Activated CD4-positive, alpha-beta memory T cell treated with anti-CD3 and anti-CD28 coated beads for 36 hours (primary cell): ENCODE results near the gene SRMS. TPM values are rescaled to one million over a fixed set of nuclear protein-coding genes. Genes with fewer than 3 reads are reported as not detected.

Experiments used
- CTCF ChIA-PET: fragments of 350-600 bp; sonication (Branson Sonifier 250); formaldehyde crosslinking; loops from one replicate; lab custom pipeline; 2021; ENCODE audit warnings: antibody characterized with exemption, inconsistent platforms; lab: Charles Lee
- POLR2A ChIA-PET: fragments of 350-600 bp; sonication (Branson Sonifier 250); formaldehyde crosslinking; loops from one replicate; lab custom pipeline; 2021; ENCODE audit warnings: antibody characterized with exemption; lab: Charles Lee
- DNase-seq: peaks from one replicate; pipeline ENCODE4 v3.0.0-alpha.2; 2020
- H3K27ac Mint-ChIP-seq: one replicate; pipeline ENCODE4 v1.8.0; 2021; ENCODE audit warnings: mixed read lengths
- H3K27me3 Mint-ChIP-seq: one replicate; pipeline ENCODE4 v1.8.0; 2021; ENCODE audit warnings: mixed read lengths
- H3K36me3 Mint-ChIP-seq: one replicate; pipeline ENCODE4 v1.8.0; 2021; ENCODE audit warnings: mixed read lengths
- H3K4me1 Mint-ChIP-seq: one replicate; pipeline ENCODE4 v1.8.0; 2021; ENCODE audit warnings: low read depth, mixed read lengths
- H3K4me3 Mint-ChIP-seq: one replicate; pipeline ENCODE4 v1.8.0; 2021; ENCODE audit warnings: mild to moderate bottlenecking, mixed read lengths
- H3K9me3 Mint-ChIP-seq: one replicate; pipeline ENCODE4 v1.8.0; 2021; ENCODE audit warnings: mixed read lengths
- intact Hi-C: fragments of 100-400 bp; cut with micrococcal nuclease; formaldehyde crosslinking; loops from one replicate; pipeline ENCODE4 v1.15.1; 2023
- total RNA-seq, 2 experiments: library from RNA; stranded (reverse); gene quantifications; one replicate each; pipeline ENCODE4 v1.2.3, GENCODE V29; 2021

SRMS gene
- total RNA-seq: not detected

- ChIA-PET POLR2A (no interaction called here), CTCF (interaction anchor here (1.7 kb wide), 1 partner anchor 10 kb away, joined by 5 read pairs; the partner anchor contains the start of gene PTK6)
- no peaks in the 10 kb centered on the region for H3K36me3 Mint-ChIP-seq
- H3K4me1 Mint-ChIP-seq: peaks cover 7% of the 10 kb centered on the region
- H3K27ac Mint-ChIP-seq: no peak within 1 kb of the TSS
- H3K27me3 Mint-ChIP-seq: peaks cover 6% of the 10 kb centered on the region
- no peaks in the 10 kb centered on the region for H3K9me3 Mint-ChIP-seq
- intact Hi-C loops: no loop called here
- DNase-seq: no peak
- no peak within 1 kb of the TSS for H3K4me3 Mint-ChIP-seq
Observed at GRCh38 chr20:63547725-63548480, at the start of gene SRMS. Gene SRMS (minus strand): TSS chr20:63547749. CDS start chr20:63547463, 286 bp downstream.

GRCh38 chr20:63596423-63596822, 48.9 kb upstream of the SRMS start:
- intact Hi-C loops: no loop called here
- Mint-ChIP-seq H3K27me3 (no peaks in the 10 kb centered on the region), H3K36me3 (peaks cover 22% of the 10 kb centered on the region), H3K4me3 (no peak overlapping the region), H3K4me1 (no peaks in the 10 kb centered on the region), H3K9me3 (no peaks in the 10 kb centered on the region), H3K27ac (no peak overlapping the region)
- POLR2A ChIA-PET: no interaction called here
- CTCF ChIA-PET: no interaction called here
- no peak for DNase-seq

- CTCF ChIA-PET: no interaction called here
- H3K27me3 Mint-ChIP-seq: no peaks in the 10 kb centered on the region
Observed at GRCh38 chr20:63595416-63596127, 48.0 kb upstream of the SRMS start.

GRCh38 chr20:63594043-63594561, 46.6 kb upstream of the SRMS start:
- no peak overlapping the region for H3K4me3 Mint-ChIP-seq
- intact Hi-C loops: no loop called here
- no peaks in the 10 kb centered on the region for H3K4me1 Mint-ChIP-seq
- H3K27me3 Mint-ChIP-seq: no peaks in the 10 kb centered on the region
- no peak for DNase-seq
- peaks cover 28% of the 10 kb centered on the region for H3K36me3 Mint-ChIP-seq
- ChIA-PET POLR2A (no interaction called here), CTCF (no interaction called here)
- no peaks in the 10 kb centered on the region for H3K9me3 Mint-ChIP-seq
- no peak overlapping the region for H3K27ac Mint-ChIP-seq

More at GRCh38 chr20:63595416-63596127, 48.0 kb upstream of the SRMS start:
- DNase-seq: no peak
- POLR2A ChIA-PET: no interaction called here
- Mint-ChIP-seq H3K4me1 (no peaks in the 10 kb centered on the region), H3K4me3 (no peak overlapping the region), H3K27ac (no peak overlapping the region), H3K36me3 (peaks cover 23% of the 10 kb centered on the region), H3K9me3 (no peaks in the 10 kb centered on the region)
- intact Hi-C loops: no loop called here

- Mint-ChIP-seq H3K4me1 (no peaks in the 10 kb centered on the region), H3K27ac (no peak overlapping the region), H3K36me3 (peaks cover 24% of the 10 kb centered on the region), H3K4me3 (no peak overlapping the region), H3K9me3 (no peaks in the 10 kb centered on the region), H3K27me3 (no peaks in the 10 kb centered on the region)
- no peak for DNase-seq
- ChIA-PET POLR2A (no interaction called here), CTCF (no interaction called here)
- intact Hi-C loops: no loop called here
Observed at GRCh38 chr20:63592661-63593060, 45.1 kb upstream of the SRMS start.

GRCh38 chr20:63591786-63592355, 44.3 kb upstream of the SRMS start:
- H3K9me3 Mint-ChIP-seq: no peaks in the 10 kb centered on the region
- peaks cover 24% of the 10 kb centered on the region for H3K36me3 Mint-ChIP-seq
- no peaks in the 10 kb centered on the region for H3K27me3 Mint-ChIP-seq
- H3K27ac Mint-ChIP-seq: no peak overlapping the region
- DNase-seq: no peak
- ChIA-PET POLR2A (no interaction called here), CTCF (no interaction called here)
- intact Hi-C loops: no loop called here
- H3K4me1 Mint-ChIP-seq: no peaks in the 10 kb centered on the region
- no peak overlapping the region for H3K4me3 Mint-ChIP-seq

GRCh38 chr20:63591147-63591533, 43.6 kb upstream of the SRMS start:
- Mint-ChIP-seq H3K4me3 (no peak overlapping the region), H3K27me3 (no peaks in the 10 kb centered on the region), H3K9me3 (no peaks in the 10 kb centered on the region), H3K4me1 (no peaks in the 10 kb centered on the region), H3K36me3 (peaks cover 24% of the 10 kb centered on the region), H3K27ac (no peak overlapping the region)
- DNase-seq: no peak
- intact Hi-C loops: no loop called here
- POLR2A ChIA-PET: no interaction called here
- CTCF ChIA-PET: interaction anchor here (0.6 kb wide), 1 partner anchor 22 kb away, joined by 4 read pairs; no protein-coding TSS in a partner anchor

GRCh38 chr20:63590218-63591146, 42.9 kb upstream of the SRMS start:
- no peaks in the 10 kb centered on the region for H3K27me3 Mint-ChIP-seq
- ChIA-PET CTCF (interaction anchor here (0.6 kb wide), 1 partner anchor 21 kb away, joined by 4 read pairs; no protein-coding TSS in a partner anchor), POLR2A (no interaction called here)
- H3K27ac Mint-ChIP-seq: no peak overlapping the region
- H3K36me3 Mint-ChIP-seq: peaks cover 22% of the 10 kb centered on the region
- no peak for DNase-seq
- no peaks in the 10 kb centered on the region for H3K9me3 Mint-ChIP-seq
- intact Hi-C loops: no loop called here
- H3K4me3 Mint-ChIP-seq: no peak overlapping the region
- no peaks in the 10 kb centered on the region for H3K4me1 Mint-ChIP-seq

GRCh38 chr20:63589261-63590217, 42.0 kb upstream of the SRMS start:
- Mint-ChIP-seq H3K4me3 (no peak overlapping the region), H3K4me1 (no peaks in the 10 kb centered on the region), H3K36me3 (peaks cover 19% of the 10 kb centered on the region), H3K27ac (no peak overlapping the region), H3K9me3 (no peaks in the 10 kb centered on the region), H3K27me3 (no peaks in the 10 kb centered on the region)
- ChIA-PET POLR2A (no interaction called here), CTCF (no interaction called here)
- intact Hi-C loops: no loop called here
- no peak for DNase-seq

- ChIA-PET POLR2A (no interaction called here), CTCF (no interaction called here)
Observed at GRCh38 chr20:63588641-63589041, 41.1 kb upstream of the SRMS start.

More at GRCh38 chr20:63588641-63589041, 41.1 kb upstream of the SRMS start:
- Mint-ChIP-seq H3K4me1 (no peaks in the 10 kb centered on the region), H3K36me3 (peaks cover 19% of the 10 kb centered on the region), H3K27me3 (no peaks in the 10 kb centered on the region), H3K27ac (no peak overlapping the region), H3K9me3 (no peaks in the 10 kb centered on the region), H3K4me3 (no peak overlapping the region)
- no peak for DNase-seq
- intact Hi-C loops: no loop called here
